Right atrium auricular region (tissue), 2 donors: ENCODE results near the gene IRAK3. TPM values are rescaled to one million over a fixed set of nuclear protein-coding genes. Genes with fewer than 3 reads are reported as not detected.
A peak's percentile ranks its signal among the peaks of the same experiment; 100 is the strongest.

Experiments used
- DNase-seq: peaks from one replicate; pipeline ENCODE4 v3.0.0-alpha.2; 2019; ENCODE audit warnings: low spot score
- H3K27ac ChIP-seq, 2 donors: fragments of 200-600 bp; sonication (generic); 1 replicate in 1 of 2; 2 replicates in 1 of 2; pipeline ENCODE4 v1.5.1; 2016 to 2019
- H3K27me3 ChIP-seq, 2 donors: fragments of 200-600 bp; sonication (generic); one replicate each; pipeline versions ENCODE4 v1.5.1 to v1.6.0; 2017 to 2019
- H3K36me3 ChIP-seq: fragments of 200-600 bp; sonication (generic); one replicate; pipeline ENCODE4 v1.5.1; 2016
- H3K4me1 ChIP-seq, 2 donors: fragments of 200-600 bp; sonication (generic); one replicate each; pipeline versions ENCODE4 v1.5.1 to v1.6.0; 2017 to 2019
- H3K4me3 ChIP-seq, 2 donors: fragments of 200-600 bp; sonication (generic); 1 replicate in 1 of 2; 2 replicates in 1 of 2; pipeline ENCODE4 v1.5.1; 2017 to 2019; ENCODE audit warnings: mild to moderate bottlenecking in 1 of 2, moderate library complexity in 1 of 2
- H3K9me3 ChIP-seq, 2 donors: fragments of 200-600 bp; sonication (generic); one replicate each; pipeline ENCODE4 v1.5.1; 2019
- CTCF ChIP-seq, 2 donors: fragments of 200-600 bp; sonication (generic); IDR thresholded peaks; one replicate each; pipeline ENCODE4 v1.5.1; 2019; ENCODE audit warnings: antibody characterized with exemption in 2 of 2
- total RNA-seq, 2 donors: library from RNA; depleted of rRNA; stranded (reverse); fragments of >200 nt; gene quantifications; one replicate each; pipeline ENCODE4 v1.1.0, GENCODE V29; 2016

The IRAK3 gene
- total RNA-seq, 2 donors from 2014 or later: 12.3 to 15.8 TPM

- Histone ChIP-seq H3K27me3 (no peaks in the 10 kb centered on the region), H3K27ac (peak overlapping the region; percentile 20 to 93), H3K9me3 (no peaks in the 10 kb centered on the region), H3K36me3 (no peaks in the 10 kb centered on the region), H3K4me3 (no peak overlapping the region), H3K4me1 (peaks cover 0 to 19% of the 10 kb centered on the region in 2 donors)
- no peak for TF ChIP-seq CTCF (IDR thresholded peaks at IDR 0.05)
- DNase-seq: no peak
Observed at GRCh38 chr12:66187821-66188220, 1.2 kb upstream of the IRAK3 start.

- Histone ChIP-seq H3K36me3 (no peaks in the 10 kb centered on the region), H3K27me3 (no peaks in the 10 kb centered on the region), H3K9me3 (no peaks in the 10 kb centered on the region), H3K4me3 (peak overlapping the region; percentile 50 to 57), H3K4me1 (peaks cover 0 to 19% of the 10 kb centered on the region in 2 donors), H3K27ac (peak overlapping the region; percentile 87 to 93)
- no peak for TF ChIP-seq CTCF (IDR thresholded peaks at IDR 0.05)
- DNase-seq: no peak
Observed at GRCh38 chr12:66189486-66189843, 451 bp downstream of the IRAK3 start.

- Histone ChIP-seq H3K36me3 (no peaks in the 10 kb centered on the region), H3K4me1 (peaks cover 0 to 19% of the 10 kb centered on the region in 2 donors), H3K9me3 (no peaks in the 10 kb centered on the region), H3K27me3 (no peaks in the 10 kb centered on the region), H3K27ac (peak overlapping the region; percentile 87 to 93), H3K4me3 (peak overlapping the region; percentile 50 to 57)
- no peak for TF ChIP-seq CTCF (IDR thresholded peaks at IDR 0.05)
- no peak for DNase-seq
Observed at GRCh38 chr12:66189889-66190288, 875 bp downstream of the IRAK3 start.

- H3K27me3 ChIP-seq: no peaks in the 10 kb centered on the region
- H3K4me1 ChIP-seq: peaks cover 0 to 19% of the 10 kb centered on the region in 2 donors
- peak overlapping the region; percentile 87 to 93 for H3K27ac ChIP-seq
- H3K9me3 ChIP-seq: no peaks in the 10 kb centered on the region
- H3K36me3 ChIP-seq: no peaks in the 10 kb centered on the region
- DNase-seq: no peak
- H3K4me3 ChIP-seq: peak overlapping the region; percentile 50 to 57
- TF ChIP-seq CTCF (IDR thresholded peaks at IDR 0.05): no peak
Observed at GRCh38 chr12:66190519-66191370, 1.7 kb downstream of the IRAK3 start.

GRCh38 chr12:66191547-66192126 lies 2.6 kb downstream of the IRAK3 start:
- TF ChIP-seq CTCF (IDR thresholded peaks at IDR 0.05): no peak
- no peak overlapping the region for H3K27ac ChIP-seq

More at GRCh38 chr12:66191547-66192126, 2.6 kb downstream of the IRAK3 start:
- Histone ChIP-seq H3K27me3 (no peaks in the 10 kb centered on the region), H3K4me1 (peaks cover 0 to 19% of the 10 kb centered on the region in 2 donors), H3K36me3 (no peaks in the 10 kb centered on the region), H3K4me3 (peak overlapping the region in 1 of 2 donors; percentile 57), H3K9me3 (no peaks in the 10 kb centered on the region)
- DNase-seq: no peak
